GM13976 (cell line): ENCODE data around the gene YY1.

ENCODE experiments used
- DNase-seq: peaks from one replicate; pipeline ENCODE4 v3.0.0; 2012; ENCODE audit warnings: low spot score
- in situ Hi-C: fragments of 300-500 bp; cut with MboI; formaldehyde crosslinking; loops from one replicate; pipeline ENCODE4 v1.12.0; 2022; ENCODE audit warnings: low sequenced_read_pairs, mixed read lengths, inconsistent platforms; ENCODE audit not compliant: unreplicated experiment
- TF ChIP-seq, protein P1 (sequence below): IDR thresholded peaks from 2 replicates; pipeline ENCODE4 v1.5.1; 2012; ENCODE audit warnings: borderline replicate concordance, mild to moderate bottlenecking; ENCODE audit not compliant: insufficient read depth; ENCODE audit errors: extremely low read depth, missing control alignments, control extremely low read depth

The YY1 gene

DNA sequence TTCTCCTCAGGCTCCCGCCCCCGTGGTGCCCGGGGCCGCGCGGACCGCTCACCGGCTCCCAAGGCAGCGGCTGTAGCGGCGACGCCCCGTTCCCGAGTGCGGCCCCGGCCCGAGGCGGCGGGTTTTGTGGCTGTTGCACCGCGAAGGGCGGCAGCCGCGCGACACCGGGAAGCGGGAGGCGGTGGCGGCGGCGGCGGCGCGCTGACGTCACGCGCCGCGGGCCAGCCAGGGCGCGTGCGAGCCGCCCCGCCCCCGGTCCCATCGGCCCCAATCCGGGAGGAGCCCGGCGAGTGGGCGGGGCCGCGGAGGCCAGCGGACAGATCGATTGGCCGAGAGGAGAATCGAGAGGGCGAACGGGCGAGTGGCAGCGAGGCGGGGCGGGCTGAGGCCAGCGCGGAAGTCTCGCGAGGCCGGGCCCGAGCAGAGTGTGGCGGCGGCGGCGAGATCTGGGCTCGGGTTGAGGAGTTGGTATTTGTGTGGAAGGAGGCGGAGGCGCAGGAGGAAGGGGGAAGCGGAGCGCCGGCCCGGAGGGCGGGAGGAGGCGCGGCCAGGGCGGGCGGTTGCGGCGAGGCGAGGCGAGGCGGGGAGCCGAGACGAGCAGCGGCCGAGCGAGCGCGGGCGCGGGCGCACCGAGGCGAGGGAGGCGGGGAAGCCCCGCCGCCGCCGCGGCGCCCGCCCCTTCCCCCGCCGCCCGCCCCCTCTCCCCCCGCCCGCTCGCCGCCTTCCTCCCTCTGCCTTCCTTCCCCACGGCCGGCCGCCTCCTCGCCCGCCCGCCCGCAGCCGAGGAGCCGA, at the start of gene YY1:
TSS of gene YY1 (plus strand) at position 726 of the 792 bp plus-strand sequence. CDS start 101 bp downstream, outside the sequence.
- DNase-seq, result peak; percentile 99
- in situ Hi-C loops, result no loop called here
- TF ChIP-seq, protein P1, sequence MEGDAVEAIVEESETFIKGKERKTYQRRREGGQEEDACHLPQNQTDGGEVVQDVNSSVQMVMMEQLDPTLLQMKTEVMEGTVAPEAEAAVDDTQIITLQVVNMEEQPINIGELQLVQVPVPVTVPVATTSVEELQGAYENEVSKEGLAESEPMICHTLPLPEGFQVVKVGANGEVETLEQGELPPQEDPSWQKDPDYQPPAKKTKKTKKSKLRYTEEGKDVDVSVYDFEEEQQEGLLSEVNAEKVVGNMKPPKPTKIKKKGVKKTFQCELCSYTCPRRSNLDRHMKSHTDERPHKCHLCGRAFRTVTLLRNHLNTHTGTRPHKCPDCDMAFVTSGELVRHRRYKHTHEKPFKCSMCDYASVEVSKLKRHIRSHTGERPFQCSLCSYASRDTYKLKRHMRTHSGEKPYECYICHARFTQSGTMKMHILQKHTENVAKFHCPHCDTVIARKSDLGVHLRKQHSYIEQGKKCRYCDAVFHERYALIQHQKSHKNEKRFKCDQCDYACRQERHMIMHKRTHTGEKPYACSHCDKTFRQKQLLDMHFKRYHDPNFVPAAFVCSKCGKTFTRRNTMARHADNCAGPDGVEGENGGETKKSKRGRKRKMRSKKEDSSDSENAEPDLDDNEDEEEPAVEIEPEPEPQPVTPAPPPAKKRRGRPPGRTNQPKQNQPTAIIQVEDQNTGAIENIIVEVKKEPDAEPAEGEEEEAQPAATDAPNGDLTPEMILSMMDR, result no peak

DNA sequence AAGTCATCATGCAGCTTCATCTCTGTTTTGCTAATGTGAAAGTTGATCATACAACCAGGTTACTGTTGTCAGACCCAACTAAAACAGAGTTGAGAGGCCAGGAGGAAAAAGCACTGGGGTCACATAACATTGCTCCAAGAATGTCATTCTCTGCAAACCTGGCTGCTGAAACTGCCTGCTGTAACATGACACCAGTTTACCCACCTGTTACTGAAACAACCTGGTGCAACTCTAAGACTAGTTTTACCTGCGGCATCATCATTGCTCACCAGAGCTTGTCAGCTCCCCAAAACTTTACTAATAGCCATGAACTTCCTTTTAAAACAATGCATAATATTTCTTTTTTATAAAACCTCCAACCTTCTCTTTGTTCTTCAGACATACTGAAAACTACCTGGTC, 48.8 kb upstream of the YY1 start:
- in situ Hi-C loops, result no loop called here
- no peak for DNase-seq

DNA sequence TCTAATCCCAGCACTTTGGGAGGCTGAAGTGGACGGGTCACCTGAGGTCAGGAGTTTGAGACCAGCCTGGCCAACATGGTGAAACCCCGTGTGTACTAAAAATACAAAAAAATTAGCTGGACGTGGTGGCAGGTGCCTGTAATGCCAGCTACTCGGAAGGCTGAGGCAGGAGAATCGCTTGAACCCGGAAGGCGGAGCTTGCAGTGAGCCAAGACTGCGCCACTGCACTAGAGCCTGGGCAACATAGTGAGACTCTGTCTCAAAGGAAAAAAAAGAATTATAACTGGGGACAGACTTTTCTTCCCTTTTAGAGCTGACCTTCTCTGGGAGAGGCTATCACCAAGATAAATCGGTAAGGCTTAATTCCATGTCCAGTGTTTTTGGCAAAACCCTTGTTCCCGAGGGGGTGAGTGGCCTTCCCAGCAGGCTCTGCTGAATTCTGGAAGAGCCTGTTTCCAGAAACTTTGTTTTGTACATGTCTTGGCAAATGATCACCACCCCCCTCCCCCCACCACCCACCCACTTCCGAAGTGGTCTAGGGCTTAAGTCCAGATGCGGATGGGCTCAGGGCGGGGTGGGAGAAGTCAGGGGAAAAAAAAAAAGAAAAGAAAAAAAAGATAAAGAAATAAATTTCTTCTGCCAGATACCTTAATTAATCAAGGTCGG, 47.2 kb upstream of the YY1 start:
- in situ Hi-C loops, result no loop called here
- DNase-seq, result no peak
- TF ChIP-seq, protein P1, result no peak

More for the DNA sequence above, 48.8 kb upstream of the YY1 start:
- TF ChIP-seq, protein P1, result no peak

DNA sequence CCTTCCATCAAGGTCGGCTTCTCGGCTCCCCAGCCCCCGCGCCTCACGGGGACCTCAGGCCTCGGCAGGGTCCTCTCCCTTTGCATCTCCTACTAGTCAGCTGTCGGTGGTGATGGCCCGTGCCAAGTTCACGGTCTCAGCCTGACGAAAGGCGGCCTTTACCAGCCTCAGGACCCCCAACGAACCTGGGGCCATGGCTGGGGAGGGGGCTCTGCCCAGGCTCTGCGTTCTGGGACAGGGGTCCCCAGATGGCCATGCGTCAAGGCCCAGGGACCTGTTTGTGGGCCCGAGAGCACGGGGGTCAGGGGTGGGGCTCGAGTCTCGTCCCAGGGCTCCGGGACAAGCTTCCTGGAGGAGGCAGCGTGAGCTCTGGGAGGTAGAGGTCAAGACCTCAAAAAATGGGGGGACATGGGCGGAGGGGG, 46.7 kb upstream of the YY1 start:
- DNase-seq, result no peak
- in situ Hi-C loops, result no loop called here
- TF ChIP-seq, protein P1, result no peak

DNA sequence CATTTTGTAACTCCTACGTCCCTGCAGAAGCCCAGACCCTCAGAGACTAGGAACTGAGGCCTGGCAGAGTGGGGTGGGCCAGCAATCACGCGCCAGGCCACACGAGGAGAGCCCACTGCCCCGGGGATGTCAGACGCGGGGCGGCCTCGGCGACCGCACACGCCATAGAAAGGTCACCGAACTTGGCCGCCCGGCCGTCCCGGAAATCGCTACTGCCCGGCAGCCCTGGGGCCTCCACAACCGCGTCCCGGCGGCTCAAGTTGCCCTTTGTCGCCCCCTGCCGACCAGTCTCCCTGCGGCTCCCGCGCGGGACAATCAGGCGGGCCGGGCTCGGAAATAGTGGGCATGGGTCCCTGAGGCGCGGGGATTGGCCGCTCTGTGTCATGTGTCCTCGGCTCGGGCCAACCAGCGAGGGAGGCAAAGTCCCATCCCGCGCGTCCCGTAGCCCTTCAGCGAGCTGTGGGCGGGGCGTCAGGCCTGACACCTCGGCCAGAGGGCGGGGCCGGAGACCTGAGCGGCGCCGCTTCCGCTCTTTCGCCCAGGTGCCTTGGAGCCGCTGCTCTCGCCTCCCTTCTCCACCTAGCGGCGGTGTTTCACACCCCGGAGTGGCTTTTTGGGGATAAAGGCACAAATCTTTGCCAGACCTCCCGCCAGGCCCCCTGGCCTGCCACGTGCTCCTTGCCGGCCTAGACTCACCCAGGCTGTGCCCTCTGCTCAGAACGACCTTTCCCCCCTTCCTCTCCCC, 46.1 kb upstream of the YY1 start:
- TF ChIP-seq, protein P1, result peak; percentile 95
- in situ Hi-C loops, result no loop called here

More for the DNA sequence above, 46.1 kb upstream of the YY1 start:
- peak; percentile 100 for DNase-seq
